Measurements from ENCODE around the gene EML1.

- TF ChIP-seq CTCF (IDR thresholded peaks at IDR 0.05) = no peak
- TF ChIP-seq ZFX (IDR thresholded peaks at IDR 0.05; ENCODE audit: borderline replicate concordance) = no peak
Measured at GRCh38 chr14:99902925-99903324, 109.7 kb downstream of the EML1 start.

Measured in 22Rv1 (cell line).